ENCODE data around the gene SERPINE2. TPM values are rescaled to one million over a fixed set of nuclear protein-coding genes. Genes with fewer than 3 reads are reported as not detected.

SERPINE2 gene, protein sequence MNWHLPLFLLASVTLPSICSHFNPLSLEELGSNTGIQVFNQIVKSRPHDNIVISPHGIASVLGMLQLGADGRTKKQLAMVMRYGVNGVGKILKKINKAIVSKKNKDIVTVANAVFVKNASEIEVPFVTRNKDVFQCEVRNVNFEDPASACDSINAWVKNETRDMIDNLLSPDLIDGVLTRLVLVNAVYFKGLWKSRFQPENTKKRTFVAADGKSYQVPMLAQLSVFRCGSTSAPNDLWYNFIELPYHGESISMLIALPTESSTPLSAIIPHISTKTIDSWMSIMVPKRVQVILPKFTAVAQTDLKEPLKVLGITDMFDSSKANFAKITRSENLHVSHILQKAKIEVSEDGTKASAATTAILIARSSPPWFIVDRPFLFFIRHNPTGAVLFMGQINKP
- polyA plus RNA-seq (2013, experiment 1 of 2), result 995 TPM
- polyA plus RNA-seq (2013, experiment 2 of 2), result 979 TPM

DNA sequence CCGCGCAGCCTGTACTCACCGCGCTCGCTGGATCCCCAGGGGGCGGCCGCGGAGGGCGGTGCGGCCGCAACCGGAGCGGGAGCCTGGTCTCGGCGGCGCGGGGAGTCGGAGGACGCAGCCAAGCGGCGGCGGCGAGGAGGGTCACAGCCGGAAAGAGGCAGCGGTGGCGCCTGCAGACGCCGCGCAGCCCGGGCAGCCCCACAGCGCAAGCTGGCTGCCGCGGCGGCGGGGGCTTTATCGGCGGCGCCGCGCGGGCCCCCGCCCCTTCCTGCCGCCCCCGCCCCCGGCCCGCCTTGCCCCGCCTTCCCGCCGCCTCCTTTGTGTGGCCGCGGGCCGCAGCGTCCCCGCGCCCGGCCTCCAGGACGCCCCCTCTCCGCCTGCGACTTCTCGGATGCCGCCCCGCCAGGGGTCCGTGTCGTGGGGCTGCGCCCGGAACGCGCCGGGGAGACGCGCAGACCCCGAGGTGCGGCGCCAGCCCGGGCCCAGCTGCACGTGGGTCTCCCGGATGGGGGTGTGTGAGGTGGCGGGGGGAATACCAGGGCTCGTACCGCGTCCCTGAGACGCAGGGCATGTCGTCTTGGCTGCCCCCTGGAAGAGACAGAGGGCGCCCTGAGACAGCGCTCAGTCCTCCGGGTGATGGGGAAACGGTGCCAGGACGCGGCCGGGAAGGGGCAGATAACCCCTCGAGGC, at the start of gene SERPINE2:
SERPINE2 (minus strand) TSS at position 207 of the 690 bp plus-strand sequence. CDS start 37,386 bp downstream, outside the sequence.
- Histone ChIP-seq H3K79me2 (ENCODE audit: control insufficient read depth, insufficient read depth, low read length) (peaks cover 48% of the 10 kb centered on the region), H3K56ac (ENCODE audit: low read length) (peak within 1 kb of the TSS; percentile 94), H3K27ac (ENCODE audit: low read depth, low read length) (peak within 1 kb of the TSS; percentile 52), H2BK15ac (replicated peaks; ENCODE audit: low read depth) (no peak within 1 kb of the TSS), H2BK120ac (ENCODE audit: low read depth, low read length) (peak within 1 kb of the TSS; percentile 10), H4K5ac (ENCODE audit: low read length) (no peak within 1 kb of the TSS), H3K27me3 (ENCODE audit: insufficient read depth, low read length, poor library complexity) (no peaks in the 10 kb centered on the region), H3K4ac (ENCODE audit: low read depth, low read length) (peak within 1 kb of the TSS; percentile 92), H3K9ac (ENCODE audit: low read length) (peak within 1 kb of the TSS; percentile 90), H3K23ac (ENCODE audit: low read length) (peak within 1 kb of the TSS; percentile 96), H3K4me2 (ENCODE audit: low read length) (peak within 1 kb of the TSS; percentile 94), H3K4me3 (ENCODE audit: low read length) (peak within 1 kb of the TSS; percentile 90), H3K36me3 (ENCODE audit: control insufficient read depth, insufficient read depth, low read length) (peaks cover 3% of the 10 kb centered on the region), H2AK5ac (ENCODE audit: low read length) (no peak within 1 kb of the TSS), H4K8ac (ENCODE audit: low read depth, low read length) (no peak within 1 kb of the TSS), H3K79me1 (ENCODE audit: low read length) (peaks cover 7% of the 10 kb centered on the region), H3K4me1 (ENCODE audit: control insufficient read depth, low read depth, low read length) (peaks cover 15% of the 10 kb centered on the region), H3K18ac (ENCODE audit: low read length) (peak within 1 kb of the TSS; percentile 89), H2BK5ac (ENCODE audit: low read length) (peak within 1 kb of the TSS; percentile 88)
- WGBS (ENCODE audit: extremely low coverage, insufficient coverage, low lambda C conversion rate), result no CpG with 5 or more reads among the region's 91 CpGs
- peak; percentile 94 for DNase-seq

DNA sequence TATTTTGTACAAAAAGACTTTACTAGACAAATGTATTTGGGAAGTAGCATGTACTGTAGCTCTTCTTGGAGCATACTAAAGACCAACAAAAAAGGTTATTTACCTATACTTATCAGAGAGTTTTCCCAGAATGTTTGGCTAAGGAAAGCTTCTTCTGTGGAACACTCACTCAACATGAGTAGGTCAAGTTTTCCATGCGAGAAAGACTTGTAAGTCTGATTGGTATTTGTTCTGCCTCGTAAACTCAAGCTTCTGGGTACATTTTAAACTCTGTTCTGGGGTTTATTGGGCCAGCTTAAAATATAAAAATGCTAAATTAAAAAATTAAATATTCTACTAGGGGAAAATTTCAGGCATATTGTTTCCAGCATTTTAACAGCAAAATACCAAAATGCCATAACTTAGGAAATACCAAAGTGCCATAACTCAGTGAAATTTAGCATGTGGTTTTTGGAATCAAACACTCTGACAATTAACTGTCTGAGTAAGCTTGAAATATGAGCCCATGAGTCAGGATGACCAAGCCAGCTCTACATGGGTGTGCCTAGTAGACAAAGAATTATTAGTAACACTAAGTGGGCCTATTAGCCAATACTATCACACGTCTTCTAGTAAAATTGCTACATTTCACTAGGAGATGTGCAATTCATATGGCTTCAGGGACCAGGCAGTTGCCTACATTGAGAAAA, 47.3 kb upstream of the SERPINE2 start:
- peak overlapping the region; percentile 59 for H2BK5ac ChIP-seq (ENCODE audit: low read length)
- H4K8ac ChIP-seq (ENCODE audit: low read depth, low read length), result no peak overlapping the region
- peaks cover 5% of the 10 kb centered on the region for H3K4me1 ChIP-seq (ENCODE audit: control insufficient read depth, low read depth, low read length)
- peak overlapping the region; percentile 74 for H2AK5ac ChIP-seq (ENCODE audit: low read length)
- WGBS (ENCODE audit: extremely low coverage, insufficient coverage, low lambda C conversion rate), result no CpG with 5 or more reads among the region's 3 CpGs
- H3K4me2 ChIP-seq (ENCODE audit: low read length), result no peak overlapping the region
- peak overlapping the region; percentile 70 for H3K56ac ChIP-seq (ENCODE audit: low read length)
- no peak overlapping the region for H3K4ac ChIP-seq (ENCODE audit: low read depth, low read length)
- H3K27ac ChIP-seq (ENCODE audit: low read depth, low read length), result no peak overlapping the region
- H2BK15ac ChIP-seq (replicated peaks; ENCODE audit: low read depth), result peak overlapping the region; percentile 85
- no peak for DNase-seq
- peak overlapping the region; percentile 46 for H3K18ac ChIP-seq (ENCODE audit: low read length)
- H3K79me2 ChIP-seq (ENCODE audit: control insufficient read depth, insufficient read depth, low read length), result no peaks in the 10 kb centered on the region
- no peak overlapping the region for H3K9ac ChIP-seq (ENCODE audit: low read length)
- no peak overlapping the region for H2BK120ac ChIP-seq (ENCODE audit: low read depth, low read length)
- no peak overlapping the region for H3K23ac ChIP-seq (ENCODE audit: low read length)
- H3K79me1 ChIP-seq (ENCODE audit: low read length), result no peaks in the 10 kb centered on the region
- no peak overlapping the region for H3K4me3 ChIP-seq (ENCODE audit: low read length)
- H4K5ac ChIP-seq (ENCODE audit: low read length), result no peak overlapping the region
- no peaks in the 10 kb centered on the region for H3K27me3 ChIP-seq (ENCODE audit: insufficient read depth, low read length, poor library complexity)
- no peaks in the 10 kb centered on the region for H3K36me3 ChIP-seq (ENCODE audit: control insufficient read depth, insufficient read depth, low read length)

DNA sequence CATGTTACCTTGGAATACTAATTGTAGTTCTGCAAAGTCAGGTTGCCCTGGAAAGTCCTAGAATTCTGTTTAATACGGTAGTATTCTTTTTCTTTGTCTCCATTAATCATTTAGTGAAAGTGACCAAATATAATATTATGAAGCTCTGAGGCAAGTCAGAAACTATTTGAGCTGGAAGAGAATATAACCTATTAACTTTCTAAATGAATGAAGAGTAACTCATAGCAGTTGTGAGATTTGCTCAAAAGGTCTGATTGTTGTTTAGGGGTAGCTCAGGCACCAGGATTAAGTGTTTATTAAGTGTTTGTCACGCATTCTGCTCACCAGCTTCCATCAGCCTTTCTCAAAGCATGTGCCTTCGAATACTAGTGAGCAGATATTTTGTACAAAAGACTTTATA, 46.7 kb upstream of the SERPINE2 start:
- H3K79me2 ChIP-seq (ENCODE audit: control insufficient read depth, insufficient read depth, low read length), result no peaks in the 10 kb centered on the region
- no peak overlapping the region for H3K27ac ChIP-seq (ENCODE audit: low read depth, low read length)
- no CpG with 5 or more reads among the region's 3 CpGs for WGBS (ENCODE audit: extremely low coverage, insufficient coverage, low lambda C conversion rate)
- H3K4me2 ChIP-seq (ENCODE audit: low read length), result no peak overlapping the region
- H3K36me3 ChIP-seq (ENCODE audit: control insufficient read depth, insufficient read depth, low read length), result no peaks in the 10 kb centered on the region
- no peak overlapping the region for H3K23ac ChIP-seq (ENCODE audit: low read length)
- H3K79me1 ChIP-seq (ENCODE audit: low read length), result no peaks in the 10 kb centered on the region
- H3K4me1 ChIP-seq (ENCODE audit: control insufficient read depth, low read depth, low read length), result peaks cover 5% of the 10 kb centered on the region
- no peak overlapping the region for H2BK5ac ChIP-seq (ENCODE audit: low read length)
- no peak overlapping the region for H2BK120ac ChIP-seq (ENCODE audit: low read depth, low read length)
- H3K18ac ChIP-seq (ENCODE audit: low read length), result no peak overlapping the region
- no peaks in the 10 kb centered on the region for H3K27me3 ChIP-seq (ENCODE audit: insufficient read depth, low read length, poor library complexity)
- H3K56ac ChIP-seq (ENCODE audit: low read length), result no peak overlapping the region
- no peak overlapping the region for H3K4me3 ChIP-seq (ENCODE audit: low read length)
- no peak for DNase-seq
- no peak overlapping the region for H3K4ac ChIP-seq (ENCODE audit: low read depth, low read length)
- H3K9ac ChIP-seq (ENCODE audit: low read length), result no peak overlapping the region
- no peak overlapping the region for H2BK15ac ChIP-seq (replicated peaks; ENCODE audit: low read depth)
- H4K8ac ChIP-seq (ENCODE audit: low read depth, low read length), result no peak overlapping the region
- no peak overlapping the region for H4K5ac ChIP-seq (ENCODE audit: low read length)
- no peak overlapping the region for H2AK5ac ChIP-seq (ENCODE audit: low read length)

DNA sequence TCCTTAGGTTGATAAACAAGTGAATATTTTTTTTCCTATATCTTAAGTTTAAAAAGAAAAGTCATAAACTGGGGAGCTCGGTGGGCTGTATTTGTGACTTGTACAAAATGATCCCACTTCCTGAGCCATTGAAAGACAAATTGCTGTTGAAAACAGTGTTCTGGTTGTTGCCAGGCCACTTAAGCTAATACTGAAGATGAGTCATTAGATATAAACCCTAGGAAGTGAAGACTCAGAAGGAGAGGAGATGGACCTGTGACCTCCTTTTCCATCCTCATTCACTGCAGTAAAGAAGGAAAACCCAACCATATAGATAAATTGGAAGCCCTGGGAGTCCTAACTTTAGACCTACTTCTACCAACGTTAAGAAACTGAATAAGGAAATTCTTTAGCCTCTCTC, 46.2 kb upstream of the SERPINE2 start:
- Histone ChIP-seq H3K4ac (ENCODE audit: low read depth, low read length) (no peak overlapping the region), H3K27me3 (ENCODE audit: insufficient read depth, low read length, poor library complexity) (no peaks in the 10 kb centered on the region), H3K27ac (ENCODE audit: low read depth, low read length) (no peak overlapping the region), H3K56ac (ENCODE audit: low read length) (no peak overlapping the region), H3K79me1 (ENCODE audit: low read length) (no peaks in the 10 kb centered on the region), H3K9ac (ENCODE audit: low read length) (no peak overlapping the region), H3K4me3 (ENCODE audit: low read length) (no peak overlapping the region), H3K23ac (ENCODE audit: low read length) (no peak overlapping the region), H4K8ac (ENCODE audit: low read depth, low read length) (no peak overlapping the region), H3K79me2 (ENCODE audit: control insufficient read depth, insufficient read depth, low read length) (no peaks in the 10 kb centered on the region), H2AK5ac (ENCODE audit: low read length) (no peak overlapping the region), H3K4me1 (ENCODE audit: control insufficient read depth, low read depth, low read length) (peaks cover 5% of the 10 kb centered on the region), H4K5ac (ENCODE audit: low read length) (no peak overlapping the region), H2BK120ac (ENCODE audit: low read depth, low read length) (no peak overlapping the region), H3K4me2 (ENCODE audit: low read length) (no peak overlapping the region), H2BK15ac (replicated peaks; ENCODE audit: low read depth) (no peak overlapping the region), H3K36me3 (ENCODE audit: control insufficient read depth, insufficient read depth, low read length) (no peaks in the 10 kb centered on the region), H2BK5ac (ENCODE audit: low read length) (no peak overlapping the region), H3K18ac (ENCODE audit: low read length) (no peak overlapping the region)
- no peak for DNase-seq
- no CpG with 5 or more reads among the region's 2 CpGs for WGBS (ENCODE audit: extremely low coverage, insufficient coverage, low lambda C conversion rate)

DNA sequence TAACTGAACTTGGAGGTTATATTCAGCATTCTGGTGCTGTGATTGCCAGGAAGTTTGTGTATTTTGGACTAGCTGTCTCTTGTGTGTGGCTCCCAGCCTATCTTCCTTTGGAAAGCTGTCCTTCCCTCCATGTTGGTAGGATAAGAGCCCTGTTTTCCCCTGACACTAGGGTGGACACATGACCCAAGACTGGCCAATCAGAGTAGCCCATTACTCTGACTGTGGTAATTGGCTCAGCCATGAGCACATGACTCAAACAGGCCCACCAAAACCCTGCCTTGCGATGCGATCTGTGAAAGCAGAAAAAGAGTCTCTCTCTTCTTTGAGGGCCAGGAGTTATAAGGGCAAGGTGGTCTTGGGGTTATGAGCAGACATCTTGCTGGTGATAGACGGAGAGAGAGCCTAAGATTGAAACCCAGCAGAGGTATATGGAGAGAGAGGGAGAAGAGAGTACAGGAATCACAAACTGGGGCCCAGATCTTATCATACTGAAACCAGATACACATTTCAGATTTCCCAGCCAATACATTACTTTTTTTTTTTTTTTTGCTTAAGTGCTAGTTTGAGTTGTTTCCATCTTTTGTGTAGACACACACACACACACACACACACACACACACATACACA, 45.3 kb upstream of the SERPINE2 start:
- Histone ChIP-seq H4K8ac (ENCODE audit: low read depth, low read length) (no peak overlapping the region), H2AK5ac (ENCODE audit: low read length) (peak overlapping the region; percentile 11), H3K4ac (ENCODE audit: low read depth, low read length) (no peak overlapping the region), H3K4me2 (ENCODE audit: low read length) (no peak overlapping the region), H3K23ac (ENCODE audit: low read length) (no peak overlapping the region), H3K79me1 (ENCODE audit: low read length) (no peaks in the 10 kb centered on the region), H3K9ac (ENCODE audit: low read length) (no peak overlapping the region), H3K18ac (ENCODE audit: low read length) (no peak overlapping the region), H4K5ac (ENCODE audit: low read length) (no peak overlapping the region), H3K27ac (ENCODE audit: low read depth, low read length) (no peak overlapping the region), H3K79me2 (ENCODE audit: control insufficient read depth, insufficient read depth, low read length) (no peaks in the 10 kb centered on the region), H2BK5ac (ENCODE audit: low read length) (no peak overlapping the region), H3K36me3 (ENCODE audit: control insufficient read depth, insufficient read depth, low read length) (no peaks in the 10 kb centered on the region), H3K4me3 (ENCODE audit: low read length) (no peak overlapping the region), H2BK120ac (ENCODE audit: low read depth, low read length) (no peak overlapping the region), H3K27me3 (ENCODE audit: insufficient read depth, low read length, poor library complexity) (no peaks in the 10 kb centered on the region), H3K4me1 (ENCODE audit: control insufficient read depth, low read depth, low read length) (peaks cover 5% of the 10 kb centered on the region), H2BK15ac (replicated peaks; ENCODE audit: low read depth) (no peak overlapping the region), H3K56ac (ENCODE audit: low read length) (no peak overlapping the region)
- peak; percentile 23 for DNase-seq
- no CpG with 5 or more reads among the region's 3 CpGs for WGBS (ENCODE audit: extremely low coverage, insufficient coverage, low lambda C conversion rate)

Data from mesendoderm (in vitro differentiated cells).